ENCODE measurements around the gene MYL10.

MYL10 gene

GRCh38 chr7:101620395-101620794 is 8.7 kb downstream of the MYL10 start:
- DNase-seq (ENCODE audit: low read depth), result no peak
- TF ChIP-seq CTCF (conservative IDR thresholded peaks at IDR 0.05; ENCODE audit: low read length), result no peak
- H3K4me3 ChIP-seq (ENCODE audit: low read length), result no peak overlapping the region

DNA sequence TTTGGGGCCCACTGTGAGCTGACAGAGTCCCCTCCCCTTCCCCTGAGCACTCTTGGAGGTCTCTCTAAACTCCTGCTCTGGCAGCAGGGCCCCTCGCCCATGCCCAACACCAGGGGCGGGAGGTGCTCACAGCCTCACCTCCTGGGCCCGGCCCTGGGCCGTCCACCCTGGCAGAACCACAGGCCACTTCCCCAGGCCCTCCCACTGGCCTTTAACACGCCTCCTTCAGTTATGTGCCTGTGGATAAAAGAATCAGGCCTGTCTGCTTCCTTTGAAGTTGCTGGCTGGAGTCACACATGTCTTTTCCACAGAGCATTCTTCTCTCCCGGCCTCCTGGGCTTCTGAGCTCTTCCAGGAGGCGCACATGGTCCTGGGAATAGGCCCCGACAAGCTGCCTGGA is 10.2 kb downstream of the MYL10 start:
- H3K4me3 ChIP-seq (ENCODE audit: low read length), result peak overlapping the region; percentile 33
- peak; percentile 73 for DNase-seq (ENCODE audit: low read depth)
- no peak for TF ChIP-seq CTCF (conservative IDR thresholded peaks at IDR 0.05; ENCODE audit: low read length)

DNA sequence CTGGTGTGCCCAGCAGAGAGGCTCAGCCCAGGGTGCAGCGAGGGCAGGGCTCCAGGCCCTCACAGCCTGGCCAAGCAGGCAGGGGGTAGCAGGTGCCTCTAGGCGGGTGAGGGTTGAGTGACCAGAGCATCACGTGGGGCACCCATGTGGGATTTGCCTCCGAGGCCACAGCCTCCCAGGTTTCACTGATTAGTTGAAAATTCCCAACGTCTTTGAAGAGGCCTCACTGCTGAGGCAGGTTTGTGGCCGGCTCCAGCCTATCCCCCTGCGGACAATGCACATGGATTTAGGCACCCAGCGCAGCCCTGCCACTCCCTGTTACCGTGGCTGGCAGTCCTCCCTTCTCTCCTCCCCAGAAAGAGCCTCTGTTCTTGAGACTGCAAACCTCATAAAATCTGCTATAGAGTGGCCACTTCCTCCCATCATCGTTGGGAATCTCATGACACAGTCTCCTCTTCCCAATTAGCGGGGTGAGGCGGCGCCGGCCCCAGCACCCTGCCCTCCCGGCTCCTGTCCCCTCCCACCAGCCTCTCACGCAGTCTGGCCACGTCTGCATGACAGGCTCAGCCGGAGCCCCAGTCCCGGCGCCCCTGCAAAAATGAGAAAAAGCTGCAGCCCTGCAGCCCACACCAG is 10.8 kb downstream of the MYL10 start:
- H3K4me3 ChIP-seq (ENCODE audit: low read length), result no peak overlapping the region; the same call in 1 of the 2 replicates
- peak; percentile 74 for DNase-seq (ENCODE audit: low read depth)

GRCh38 chr7:101617451-101618206 is 11.5 kb downstream of the MYL10 start:
- DNase-seq (ENCODE audit: low read depth), result no peak
- H3K4me3 ChIP-seq (ENCODE audit: low read length), result no peak overlapping the region
- TF ChIP-seq CTCF (conservative IDR thresholded peaks at IDR 0.05; ENCODE audit: low read length), result no peak

More for the DNA sequence above, 10.8 kb downstream of the MYL10 start:
- no peak for TF ChIP-seq CTCF (conservative IDR thresholded peaks at IDR 0.05; ENCODE audit: low read length)

DNA sequence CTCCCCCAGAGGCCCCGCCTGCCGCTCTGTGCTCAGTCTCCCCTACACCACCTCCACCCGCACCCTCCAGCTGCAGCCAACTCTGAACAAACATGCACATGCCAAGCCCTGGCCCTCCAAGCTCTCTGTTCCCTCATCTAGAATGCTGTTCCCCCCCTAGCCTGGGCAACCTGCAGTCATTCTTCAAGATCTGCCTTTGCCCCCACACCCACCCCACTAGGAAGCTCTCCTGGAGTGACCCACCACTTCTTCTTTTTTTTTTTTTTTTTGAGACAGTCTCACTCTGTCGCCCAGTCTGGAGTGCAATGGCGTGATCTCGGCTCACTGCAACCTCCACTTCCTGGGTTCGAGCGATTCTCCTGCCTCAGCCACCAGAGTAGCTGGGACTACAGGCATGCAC is 13.7 kb downstream of the MYL10 start:
- H3K4me3 ChIP-seq (ENCODE audit: low read length), result no peak overlapping the region
- TF ChIP-seq CTCF (conservative IDR thresholded peaks at IDR 0.05; ENCODE audit: low read length), result no peak
- DNase-seq (ENCODE audit: low read depth), result no peak

DNA sequence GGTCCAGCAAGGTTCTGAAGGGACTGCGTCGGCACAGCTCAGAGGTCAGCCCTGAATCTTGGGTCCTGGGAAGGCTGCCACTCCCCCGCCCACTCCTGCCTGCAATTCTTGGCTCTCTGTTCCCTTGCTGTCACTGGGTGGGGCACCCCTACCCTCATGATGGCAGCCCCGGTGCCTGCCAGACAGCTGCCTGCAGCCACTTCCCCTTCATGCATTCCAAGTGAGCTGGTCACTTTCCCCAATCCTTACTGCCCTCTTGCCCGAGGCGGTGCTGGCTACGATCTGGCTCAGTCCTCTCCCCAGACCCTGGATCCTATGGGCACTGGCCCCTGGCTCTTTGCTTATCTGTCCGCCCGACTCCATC is 14.2 kb downstream of the MYL10 start:
- no peak overlapping the region for H3K4me3 ChIP-seq (ENCODE audit: low read length)
- DNase-seq (ENCODE audit: low read depth), result peak; percentile 55
- no peak for TF ChIP-seq CTCF (conservative IDR thresholded peaks at IDR 0.05; ENCODE audit: low read length)
